HG03025 (cell line): Measurements from ENCODE around the gene SCG5.
A peak's percentile ranks its signal among the peaks of the same experiment; 100 is the strongest.

Experiments used
- ATAC-seq: cut with Tn5 transposase; IDR thresholded peaks from one replicate; pipeline ENCODE4 v1.9.1; 2021; ENCODE audit warnings: mild to moderate bottlenecking, moderate library complexity; ENCODE audit not compliant: unreplicated experiment, low FRiP score

The SCG5 gene

DNA sequence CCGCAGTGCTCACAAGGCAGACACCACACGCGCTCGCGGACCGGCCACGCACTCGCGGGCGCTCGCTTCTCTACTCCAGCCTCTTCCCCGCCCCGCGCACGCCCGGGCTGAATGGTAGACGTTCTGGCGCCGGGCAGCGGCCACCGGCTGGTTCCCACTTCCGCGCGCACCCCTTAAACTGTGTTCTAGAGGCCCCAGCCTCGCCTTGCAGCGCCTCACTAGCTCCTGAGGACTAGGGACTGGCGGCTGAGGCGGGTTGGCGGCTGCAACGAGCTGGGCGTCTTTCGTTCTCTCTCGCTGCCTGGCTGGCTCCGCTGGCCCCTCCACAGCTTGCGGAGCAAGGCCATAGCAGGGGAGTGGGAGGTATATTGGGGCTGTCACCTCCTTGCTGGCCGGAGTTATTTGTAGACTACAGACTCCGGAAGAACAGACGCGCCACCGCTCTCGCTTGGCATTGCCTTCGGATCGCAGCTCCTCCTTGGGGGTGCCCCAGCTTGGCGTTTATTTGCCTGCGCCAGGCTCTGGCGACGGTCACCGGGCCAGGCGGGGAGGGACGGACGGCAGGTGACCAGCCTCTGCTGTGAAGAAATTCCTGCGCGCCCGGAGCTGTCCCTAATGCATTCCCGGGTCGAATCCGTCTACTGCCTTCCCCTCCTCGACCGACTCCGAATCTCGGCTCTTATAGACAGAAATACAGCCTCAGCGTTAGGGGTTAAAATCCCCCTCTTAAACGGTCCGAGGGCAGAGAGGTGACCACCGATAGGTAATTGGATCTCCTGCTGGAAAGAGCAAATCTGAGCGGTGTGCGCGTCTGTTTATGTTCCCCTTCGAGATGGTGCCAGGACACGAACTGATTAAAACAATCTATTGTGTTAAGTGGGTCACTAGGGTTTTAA, 77.6 kb downstream of the SCG5 start:
- no peak for ATAC-seq

DNA sequence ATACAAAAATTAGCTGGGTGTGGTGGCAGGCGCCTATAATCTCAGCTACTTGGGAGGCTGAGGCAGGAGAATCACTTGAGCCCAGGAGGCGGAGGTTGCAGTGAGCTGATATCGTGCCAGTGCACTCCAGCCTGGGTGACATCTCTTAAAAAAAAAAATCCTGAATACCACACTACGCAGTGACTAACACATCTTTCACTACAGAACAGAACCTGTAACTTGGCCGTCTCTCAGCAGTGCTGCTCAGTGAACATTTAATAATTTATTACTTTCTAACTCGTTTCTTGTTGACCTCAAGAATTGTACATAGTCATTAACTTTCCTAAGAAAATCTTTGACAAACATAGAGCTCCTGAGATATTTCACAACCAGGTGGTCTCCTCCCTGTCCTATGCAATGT, 80.1 kb downstream of the SCG5 start:
- no peak for ATAC-seq

DNA sequence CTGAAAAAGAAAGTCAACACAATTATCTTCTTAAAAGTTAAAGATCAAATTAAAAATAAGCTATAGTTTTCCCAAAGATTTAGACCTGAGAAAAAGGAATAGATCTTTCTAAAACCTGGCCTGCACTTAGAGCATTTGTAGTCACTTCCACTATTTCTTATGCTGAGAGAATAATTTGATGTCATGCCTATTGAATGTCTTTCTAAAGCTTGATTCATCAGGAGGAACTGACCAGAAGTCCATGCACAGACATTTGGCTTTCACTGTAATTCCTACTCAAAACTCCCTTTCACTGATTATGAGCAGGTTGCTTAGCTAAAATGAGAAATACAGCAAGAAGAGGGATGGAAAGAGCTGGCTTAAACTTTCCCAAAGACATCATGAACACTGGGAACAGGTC, 80.6 kb downstream of the SCG5 start:
- ATAC-seq: no peak

DNA sequence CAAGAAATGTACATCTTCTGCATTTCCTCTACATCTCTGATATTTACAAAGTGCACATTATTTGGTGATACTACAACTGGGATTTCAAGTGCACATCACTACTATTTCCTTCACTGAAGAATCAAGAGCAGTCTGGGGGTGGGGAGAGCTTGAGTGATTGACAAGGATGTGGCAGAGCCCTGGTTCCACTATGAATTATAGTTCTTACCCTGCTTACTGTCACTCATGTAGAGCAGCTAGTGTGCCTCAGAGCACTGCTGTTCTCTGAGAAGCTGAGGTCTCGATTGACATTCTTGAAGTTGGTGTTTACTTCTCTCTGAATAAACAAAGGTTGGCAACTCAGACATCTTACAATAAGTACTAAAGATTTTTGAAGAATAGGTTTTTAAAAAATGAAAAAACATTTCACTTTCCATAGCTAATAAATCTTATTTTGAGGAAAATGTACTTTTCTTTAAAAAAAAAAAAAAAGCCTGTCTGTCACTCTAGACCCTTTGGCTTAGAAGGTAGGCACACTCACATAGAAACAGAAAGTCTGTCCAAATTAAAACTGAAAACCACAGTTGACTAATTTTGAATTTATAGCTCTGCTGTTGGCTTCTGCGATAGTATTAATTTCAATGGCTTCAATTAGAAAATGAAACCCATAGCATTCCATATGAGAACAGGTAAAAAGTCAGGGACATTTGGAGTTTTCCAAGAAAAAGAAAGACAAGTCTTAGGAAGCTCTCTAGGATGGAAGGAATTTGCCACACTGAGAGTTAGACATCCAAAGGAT, 81.8 kb downstream of the SCG5 start:
- peak; percentile 90 for ATAC-seq

DNA sequence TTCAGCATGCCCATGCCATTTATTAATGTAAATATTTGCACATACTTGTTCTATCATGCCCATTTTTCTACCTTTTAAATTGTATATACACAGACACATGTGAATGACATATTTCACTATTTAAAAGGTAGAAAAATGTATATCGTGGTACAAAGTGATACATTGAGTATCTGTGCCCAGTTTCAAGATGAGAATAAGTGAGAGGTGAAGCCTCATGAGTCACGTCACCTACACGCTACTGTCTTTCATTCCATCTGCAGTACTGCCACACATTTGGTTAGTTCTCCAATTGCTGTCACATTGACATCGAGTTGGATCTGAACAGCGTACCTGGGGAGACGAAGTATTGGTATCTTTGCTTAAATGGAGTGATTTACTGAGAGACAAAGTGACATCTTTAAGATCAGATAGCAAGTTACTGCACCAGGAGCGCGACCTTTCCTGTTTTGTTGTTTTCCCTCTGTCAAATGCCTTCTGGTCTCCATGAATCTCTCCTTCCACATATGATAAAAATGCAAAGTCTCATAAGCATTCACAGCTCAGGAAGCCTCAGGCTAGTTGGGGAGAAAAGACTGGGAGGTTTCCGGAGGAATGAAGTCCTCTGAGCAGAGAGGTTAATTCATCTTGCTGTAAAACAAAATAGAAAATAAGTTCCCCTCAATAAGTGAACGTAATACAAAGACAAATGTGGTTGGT, 88.3 kb downstream of the SCG5 start:
- ATAC-seq: no peak

DNA sequence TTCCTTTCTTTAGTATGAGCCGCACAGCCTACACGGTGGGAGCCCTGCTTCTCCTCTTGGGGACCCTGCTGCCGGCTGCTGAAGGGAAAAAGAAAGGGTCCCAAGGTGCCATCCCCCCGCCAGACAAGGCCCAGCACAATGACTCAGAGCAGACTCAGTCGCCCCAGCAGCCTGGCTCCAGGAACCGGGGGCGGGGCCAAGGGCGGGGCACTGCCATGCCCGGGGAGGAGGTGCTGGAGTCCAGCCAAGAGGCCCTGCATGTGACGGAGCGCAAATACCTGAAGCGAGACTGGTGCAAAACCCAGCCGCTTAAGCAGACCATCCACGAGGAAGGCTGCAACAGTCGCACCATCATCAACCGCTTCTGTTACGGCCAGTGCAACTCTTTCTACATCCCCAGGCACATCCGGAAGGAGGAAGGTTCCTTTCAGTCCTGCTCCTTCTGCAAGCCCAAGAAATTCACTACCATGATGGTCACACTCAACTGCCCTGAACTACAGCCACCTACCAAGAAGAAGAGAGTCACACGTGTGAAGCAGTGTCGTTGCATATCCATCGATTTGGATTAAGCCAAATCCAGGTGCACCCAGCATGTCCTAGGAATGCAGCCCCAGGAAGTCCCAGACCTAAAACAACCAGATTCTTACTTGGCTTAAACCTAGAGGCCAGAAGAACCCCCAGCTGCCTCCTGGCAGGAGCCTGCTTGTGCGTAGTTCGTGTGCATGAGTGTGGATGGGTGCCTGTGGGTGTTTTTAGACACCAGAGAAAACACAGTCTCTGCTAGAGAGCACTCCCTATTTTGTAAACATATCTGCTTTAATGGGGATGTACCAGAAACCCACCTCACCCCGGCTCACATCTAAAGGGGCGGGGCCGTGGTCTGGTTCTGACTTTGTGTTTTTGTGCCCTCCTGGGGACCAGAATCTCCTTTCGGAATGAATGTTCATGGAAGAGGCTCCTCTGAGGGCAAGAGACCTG, 89.5 kb downstream of the SCG5 start:
- no peak for ATAC-seq

DNA sequence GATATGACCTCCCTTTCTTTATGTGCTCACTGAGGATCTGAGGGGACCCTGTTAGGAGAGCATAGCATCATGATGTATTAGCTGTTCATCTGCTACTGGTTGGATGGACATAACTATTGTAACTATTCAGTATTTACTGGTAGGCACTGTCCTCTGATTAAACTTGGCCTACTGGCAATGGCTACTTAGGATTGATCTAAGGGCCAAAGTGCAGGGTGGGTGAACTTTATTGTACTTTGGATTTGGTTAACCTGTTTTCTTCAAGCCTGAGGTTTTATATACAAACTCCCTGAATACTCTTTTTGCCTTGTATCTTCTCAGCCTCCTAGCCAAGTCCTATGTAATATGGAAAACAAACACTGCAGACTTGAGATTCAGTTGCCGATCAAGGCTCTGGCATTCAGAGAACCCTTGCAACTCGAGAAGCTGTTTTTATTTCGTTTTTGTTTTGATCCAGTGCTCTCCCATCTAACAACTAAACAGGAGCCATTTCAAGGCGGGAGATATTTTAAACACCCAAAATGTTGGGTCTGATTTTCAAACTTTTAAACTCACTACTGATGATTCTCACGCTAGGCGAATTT, 91.2 kb downstream of the SCG5 start:
- no peak for ATAC-seq

DNA sequence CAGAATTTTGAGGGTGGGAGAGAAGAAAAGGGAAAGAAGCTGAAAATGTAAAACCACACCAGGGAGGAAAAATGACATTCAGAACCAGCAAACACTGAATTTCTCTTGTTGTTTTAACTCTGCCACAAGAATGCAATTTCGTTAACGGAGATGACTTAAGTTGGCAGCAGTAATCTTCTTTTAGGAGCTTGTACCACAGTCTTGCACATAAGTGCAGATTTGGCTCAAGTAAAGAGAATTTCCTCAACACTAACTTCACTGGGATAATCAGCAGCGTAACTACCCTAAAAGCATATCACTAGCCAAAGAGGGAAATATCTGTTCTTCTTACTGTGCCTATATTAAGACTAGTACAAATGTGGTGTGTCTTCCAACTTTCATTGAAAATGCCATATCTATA, 91.8 kb downstream of the SCG5 start:
- ATAC-seq: no peak

DNA sequence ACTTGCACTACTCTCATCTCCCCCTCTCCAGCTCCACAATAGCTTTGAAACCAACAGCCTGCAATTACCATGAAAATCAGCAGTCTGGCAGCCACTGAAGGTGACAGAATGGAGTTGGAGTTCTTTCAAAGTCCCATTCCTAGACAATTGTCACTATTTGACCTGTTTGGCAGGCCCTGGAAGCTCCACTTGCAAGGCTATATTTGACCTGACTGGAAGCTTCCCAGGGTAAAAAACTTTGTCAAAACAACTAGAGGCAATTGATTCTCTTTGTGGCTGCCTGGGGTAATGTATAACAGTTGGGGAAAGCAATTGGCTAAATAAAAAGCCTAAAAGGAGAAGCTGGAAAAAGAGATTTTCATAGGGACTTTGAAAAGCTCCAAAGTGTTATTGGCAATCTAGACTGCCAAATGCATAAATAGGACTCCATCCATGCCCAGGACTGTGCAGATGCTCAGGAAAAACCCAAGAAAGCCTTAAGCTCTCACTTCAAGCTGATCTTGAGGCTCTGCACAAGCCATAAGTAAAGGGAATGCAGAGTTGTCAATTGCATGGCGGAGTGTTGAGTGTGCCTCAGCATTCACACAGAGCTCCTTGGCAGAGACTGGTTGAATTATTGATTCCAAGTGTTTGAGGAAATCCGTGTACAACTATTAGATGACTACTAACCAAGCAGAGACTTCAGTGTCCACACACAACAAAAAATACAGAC, 94.6 kb downstream of the SCG5 start:
- no peak for ATAC-seq

DNA sequence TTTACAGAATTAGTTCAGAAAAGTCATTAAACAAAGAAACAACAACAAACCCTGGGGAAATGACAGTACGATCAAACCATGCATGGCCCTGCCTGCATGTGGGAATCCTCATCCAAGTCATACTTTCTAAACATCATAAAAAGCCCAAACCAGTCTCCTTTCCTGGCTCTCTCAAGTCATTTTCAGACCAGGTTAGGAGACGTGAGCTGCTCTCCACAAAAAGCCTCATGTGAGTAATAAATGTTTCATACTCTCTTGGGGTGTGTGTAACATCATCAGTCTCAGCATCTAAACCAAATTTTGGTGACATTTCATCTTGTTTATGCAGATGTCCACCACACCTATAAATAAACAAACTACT, 95.2 kb downstream of the SCG5 start:
- ATAC-seq: no peak

DNA sequence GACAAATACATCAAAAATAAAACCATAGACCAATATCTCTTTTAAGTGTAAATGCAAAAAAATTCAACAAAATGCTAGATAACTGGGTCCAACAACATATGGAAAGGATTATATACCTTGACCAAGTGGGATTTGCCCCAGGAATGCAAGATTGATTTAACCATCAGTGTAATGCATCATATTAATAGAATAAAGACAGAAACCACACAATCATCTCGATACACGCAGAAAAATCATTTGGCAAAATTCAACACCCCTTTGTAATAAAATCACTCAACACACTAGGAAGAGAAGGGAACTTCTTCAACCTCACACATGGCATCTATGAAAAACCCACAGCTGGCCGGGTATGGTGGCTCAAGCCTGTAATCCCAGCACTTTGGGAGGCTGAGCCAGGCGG, 95.8 kb downstream of the SCG5 start:
- ATAC-seq: no peak

DNA sequence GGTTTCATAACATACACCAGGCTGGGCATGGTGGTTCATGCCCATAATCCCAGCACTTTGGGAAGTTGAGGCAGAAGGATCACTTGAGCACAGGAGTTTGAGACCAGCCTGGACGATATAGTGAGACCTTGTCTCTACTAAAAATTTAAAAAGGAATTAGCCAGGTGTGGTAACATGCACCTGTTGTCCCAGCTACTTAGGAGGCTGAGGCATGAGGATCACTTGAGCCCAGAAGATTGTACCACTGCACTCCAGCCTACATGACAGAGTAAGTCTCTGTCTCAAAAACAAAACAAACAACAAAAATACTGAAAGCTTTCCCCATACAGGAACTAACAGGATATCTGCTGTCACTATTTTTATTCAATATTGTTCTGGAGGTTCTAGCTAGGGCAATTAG, 97.2 kb downstream of the SCG5 start:
- ATAC-seq: no peak

DNA sequence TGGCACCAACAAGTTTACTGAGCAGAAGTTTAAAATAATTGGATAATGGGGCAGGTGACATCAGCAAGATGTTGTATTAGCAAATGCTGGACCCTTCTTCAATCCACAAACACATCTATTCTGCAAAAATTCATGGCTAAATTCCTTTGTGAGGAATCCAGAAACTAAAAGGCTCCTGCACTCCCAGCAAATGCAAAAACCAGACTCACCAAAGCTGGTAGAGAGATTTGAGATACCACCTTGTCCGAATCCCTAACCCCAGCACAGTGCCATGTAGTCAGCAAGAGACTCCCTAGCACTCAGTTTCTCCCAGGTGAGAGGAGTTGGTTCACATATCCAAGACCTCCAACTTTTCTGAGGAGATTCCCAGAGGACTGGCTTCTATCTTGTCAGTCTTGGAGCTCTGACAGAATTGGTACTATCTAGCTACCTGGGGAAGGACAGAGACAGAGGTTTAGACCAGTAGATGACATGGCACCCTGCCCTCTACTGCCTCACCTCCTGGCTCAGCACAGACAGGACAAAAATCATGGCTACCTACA, 98.1 kb downstream of the SCG5 start:
- ATAC-seq: no peak

DNA sequence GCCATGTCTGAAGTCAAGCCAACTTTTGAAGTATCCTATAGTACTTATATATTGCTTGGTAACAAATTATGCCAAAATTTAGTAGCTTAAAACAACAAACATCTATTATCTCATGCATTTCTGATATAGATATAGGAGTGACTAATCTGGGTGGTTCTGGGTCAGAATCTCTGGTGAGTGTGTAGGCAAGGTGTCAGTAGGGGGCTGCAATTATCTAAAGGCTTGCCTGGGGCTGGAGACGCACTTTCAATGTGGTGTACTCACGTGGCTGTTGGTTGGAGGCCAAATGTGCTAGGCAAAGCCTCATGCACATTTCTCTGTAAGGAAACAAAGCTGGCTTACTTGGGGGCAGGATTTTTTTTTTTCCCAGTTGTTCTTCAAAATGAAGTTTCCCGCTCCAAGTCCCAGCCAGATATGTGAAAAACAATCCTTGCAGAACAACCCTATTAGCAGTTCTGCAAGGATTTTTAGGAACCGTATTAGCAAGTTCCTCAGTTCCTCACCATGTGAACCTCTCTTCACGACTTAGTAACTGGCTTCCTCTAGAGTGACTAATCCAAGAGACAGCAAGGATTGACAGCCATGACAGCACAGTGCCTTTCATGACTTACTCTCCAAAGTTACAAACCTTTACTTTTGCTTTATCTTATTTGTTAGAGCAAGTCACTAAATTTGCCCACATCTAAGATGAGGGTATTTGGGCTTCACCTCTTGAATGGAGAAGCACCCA, 102.1 kb downstream of the SCG5 start:
- ATAC-seq: no peak

DNA sequence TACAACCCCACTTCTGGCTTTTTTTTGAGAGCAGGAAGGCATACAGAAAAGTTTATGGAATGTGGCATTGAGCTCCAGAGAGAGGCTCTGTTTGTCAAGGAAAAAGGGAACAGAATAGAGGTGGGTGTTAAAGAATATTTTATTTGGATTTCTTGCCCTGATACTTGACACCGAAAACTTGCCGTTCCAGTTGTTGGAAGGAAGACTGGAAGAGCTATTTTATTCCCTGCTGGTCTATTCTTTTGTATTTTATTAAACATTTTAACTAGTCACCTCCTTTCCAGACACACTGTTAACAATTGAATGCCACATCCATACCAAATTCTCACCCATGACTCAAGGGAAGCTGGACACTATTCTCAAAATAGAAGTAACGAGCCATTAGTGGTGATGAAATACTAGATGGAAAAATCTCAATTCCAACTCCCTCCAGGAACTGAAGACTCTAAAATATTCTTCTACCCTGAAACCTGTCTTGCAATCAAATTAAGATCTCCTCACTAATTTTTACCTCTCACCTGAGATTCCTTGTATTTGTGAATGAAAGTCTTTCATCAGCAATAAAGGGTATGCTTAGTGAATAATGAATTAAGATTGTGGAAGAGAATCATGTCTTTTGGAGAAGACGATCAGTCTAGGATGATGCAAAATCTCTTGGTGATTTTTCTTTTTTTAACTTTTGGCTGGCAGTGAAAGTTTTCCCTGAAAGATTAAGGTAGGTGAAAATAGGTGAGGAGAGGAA, 104.8 kb downstream of the SCG5 start:
- no peak for ATAC-seq
